Measurements from ENCODE around the gene ZBTB16. TPM values are rescaled to one million over a fixed set of nuclear protein-coding genes. Genes with fewer than 3 reads are reported as not detected.

The ZBTB16 gene
- total and polyA plus RNA-seq, 2 of the 13 experiments (the other 11 are each of a cell fraction or from before 2014, with no cell fraction given): not detected

- ATAC-seq: peak; percentile 62
- Histone ChIP-seq H3K4me2 (ENCODE audit: low read depth, low read length) (peak overlapping the region; percentile 9; the same call in 1 of the 2 replicates), H3K36me3 (replicated peaks in 1 of 2; ENCODE audit: control insufficient read depth in 1 of 2, insufficient read depth in 2 of 2, low read length in 2 of 2) (no peaks in the 10 kb centered on the region), H3K27me3 (ENCODE audit: control insufficient read depth in 1 of 2, insufficient read depth in 2 of 2, low read length in 2 of 2) (peaks cover 0 to 44% of the 10 kb centered on the region in 2 experiments), H3K4me3 (replicated peaks in 1 of 3; ENCODE audit: insufficient read depth in 1 of 3, low read depth in 2 of 3, low read length in 3 of 3) (no peak overlapping the region), H3K27ac (ENCODE audit: extremely low read length, insufficient read depth, low read length) (no peak overlapping the region), H3K4me1 (ENCODE audit: insufficient read depth, low read length) (peaks cover 61% of the 10 kb centered on the region), H3K9ac (ENCODE audit: insufficient read depth, low read depth, low read length) (no peak overlapping the region), H3K79me2 (ENCODE audit: insufficient read depth, low read length) (no peaks in the 10 kb centered on the region), H2AFZ (ENCODE audit: low read length) (no peak overlapping the region), H3K9me3 (ENCODE audit: low read length) (no peaks in the 10 kb centered on the region), H4K20me1 (ENCODE audit: insufficient read depth, low read length) (no peaks in the 10 kb centered on the region)
- WGBS (ENCODE audit: low lambda C conversion rate): 30% methylated on average over 4 of the region's 4 CpGs
- ChIA-PET POLR2A (no interaction called here), CTCF (ENCODE audit: low intra/inter-chr PET ratio, low total read pairs) (no interaction called here)
- DNase-seq (ENCODE audit: low spot score): peak; percentile 64
- in situ Hi-C loops (cut with HindIII; ENCODE audit: extremely low pct_ligation_motif_present, low pct_unique_long_range_greater_than_20kb): no loop called here
- intact Hi-C loops (cut with micrococcal nuclease; ENCODE audit: unreplicated experiment): no loop called here
- no peak for FAIRE-seq
- BruUV-seq (replicated peaks): no TSS peak
- TF ChIP-seq IRF2 (CRISPR knock-in tag; IDR thresholded peaks at IDR 0.05) (no peak), ARID2 (CRISPR knock-in tag; IDR thresholded peaks at IDR 0.05; ENCODE audit: borderline replicate concordance) (no peak), FLYWCH1 (CRISPR knock-in tag; IDR thresholded peaks at IDR 0.05) (no peak), ZNF629 (CRISPR knock-in tag; conservative IDR thresholded peaks at IDR 0.05) (no peak), ATAD3A (CRISPR knock-in tag; IDR thresholded peaks at IDR 0.05) (no peak), RARA (CRISPR knock-in tag; IDR thresholded peaks at IDR 0.05) (peak; percentile 70), GPBP1L1 (CRISPR knock-in tag; IDR thresholded peaks at IDR 0.05) (no peak), PHF21A (CRISPR knock-in tag; IDR thresholded peaks at IDR 0.05) (no peak; the same call in 1 of the 2 replicates), MATR3 (CRISPR knock-in tag; IDR thresholded peaks at IDR 0.05) (no peak), ZNF740 (CRISPR knock-in tag; IDR thresholded peaks at IDR 0.05) (no peak), HDAC1 (CRISPR knock-in tag; IDR thresholded peaks at IDR 0.05) (peak; percentile 68), ZNF431 (CRISPR knock-in tag; IDR thresholded peaks at IDR 0.05; ENCODE audit: borderline replicate concordance, low read depth) (0 out of 2 replicates have a peak, but pooled peaks have one; percentile 65), CAMTA2 (CRISPR knock-in tag; IDR thresholded peaks at IDR 0.05; ENCODE audit: borderline replicate concordance) (no peak), TBX2 (CRISPR knock-in tag; IDR thresholded peaks at IDR 0.05; ENCODE audit: borderline replicate concordance) (0 out of 2 replicates have a peak, but pooled peaks have one; percentile 35), MIXL1 (CRISPR knock-in tag; IDR thresholded peaks at IDR 0.05) (0 out of 2 replicates have a peak, but pooled peaks have one; percentile 39), ZNF142 (CRISPR knock-in tag; IDR thresholded peaks at IDR 0.05) (no peak), ZNF329 (CRISPR knock-in tag; IDR thresholded peaks at IDR 0.05; ENCODE audit: low read depth) (no peak), MAFF (IDR thresholded peaks at IDR 0.05; ENCODE audit: low read depth, low read length) (no peak), ZNF343 (CRISPR knock-in tag; IDR thresholded peaks at IDR 0.05) (no peak)
- TF ChIP-seq, protein P1, sequence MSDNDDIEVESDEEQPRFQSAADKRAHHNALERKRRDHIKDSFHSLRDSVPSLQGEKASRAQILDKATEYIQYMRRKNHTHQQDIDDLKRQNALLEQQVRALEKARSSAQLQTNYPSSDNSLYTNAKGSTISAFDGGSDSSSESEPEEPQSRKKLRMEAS (IDR thresholded peaks at IDR 0.05): no peak
Observed at GRCh38 chr11:114078423-114078822, 18.9 kb downstream of the ZBTB16 start.

Measured in HepG2 (cell line).